BJ (cell line): ENCODE results near the gene TTC7B. TPM values are rescaled to one million over a fixed set of nuclear protein-coding genes. Genes with fewer than 3 reads are reported as not detected.

Source experiments
- CTCF ChIA-PET: fragments of 350-600 bp; formaldehyde crosslinking; extraction: SDS; loops from one replicate; lab custom pipeline; 2021; ENCODE audit warnings: antibody characterized with exemption, inconsistent platforms; lab: Yijun Ruan, JAX
- POLR2A ChIA-PET: fragments of 300-600 bp; sonication (Branson Sonifier 250); formaldehyde crosslinking; extraction: SDS; loops from one replicate; lab custom pipeline; 2021; ENCODE audit warnings: antibody characterized with exemption; lab: Charles Lee
- DNase-seq: peaks from one replicate; pipeline ENCODE4 v3.0.0-alpha.2; 2011; ENCODE audit warnings: low read depth
- H3K27me3 ChIP-seq: 2 replicates; pipeline ENCODE4 v1.6.0; 2011; ENCODE audit warnings: low read length; ENCODE audit not compliant: control insufficient read depth, insufficient read depth
- H3K36me3 ChIP-seq: 2 replicates; pipeline ENCODE4 v1.5.1; 2011; ENCODE audit warnings: low read length; ENCODE audit not compliant: control insufficient read depth, insufficient read depth
- H3K4me3 ChIP-seq: 2 replicates; pipeline ENCODE4 v1.5.1; 2011; ENCODE audit warnings: low read depth, mild to moderate bottlenecking, control low read depth, low read length
- polyA plus RNA-seq: library from polyadenylated mRNA; depleted of rRNA; stranded (reverse); fragments of >200 nt; gene quantifications from 2 replicates; pipeline ENCODE4 v1.2.3, GENCODE V29; 2011
- TF ChIP-seq, protein P1 (sequence below): IDR thresholded peaks from 2 replicates; pipeline ENCODE4 v1.5.1; 2011; ENCODE audit warnings: low read depth, mild to moderate bottlenecking, control low read depth, inconsistent platforms, low read length, moderate library complexity; ENCODE audit not compliant: insufficient read depth

TTC7B gene
- polyA plus RNA-seq, 1 experiment: 46.9 TPM

DNA sequence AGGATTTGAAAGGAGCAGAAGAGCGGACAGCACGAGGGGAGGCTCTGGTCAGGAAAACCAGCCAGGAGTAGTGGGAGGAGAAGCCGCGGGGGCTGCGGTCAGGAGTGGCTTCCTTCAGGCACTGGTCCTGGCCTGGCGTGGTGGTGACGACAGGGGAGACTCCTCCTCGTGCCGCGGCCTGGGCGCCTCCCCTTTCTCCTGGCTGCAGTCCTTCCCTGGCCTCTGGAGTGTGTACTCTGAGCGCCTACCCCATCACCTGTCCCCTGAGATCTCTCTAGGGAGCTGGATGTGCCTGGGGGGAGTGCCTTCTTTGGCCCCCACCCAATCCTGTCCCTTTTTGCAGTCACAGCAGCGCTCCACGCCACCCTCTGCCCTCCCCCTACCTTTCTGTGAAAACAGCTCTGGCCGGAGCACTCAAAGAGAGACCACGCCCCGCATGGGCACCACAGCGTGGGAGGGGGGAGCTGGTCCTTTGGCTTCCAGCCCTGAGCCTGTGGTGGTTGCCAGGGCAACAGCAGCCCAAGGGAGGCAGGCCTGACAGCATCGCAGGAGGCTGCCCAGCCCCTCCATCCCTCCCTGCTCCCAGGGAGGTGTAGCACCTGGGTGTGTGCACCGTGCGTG is 293.5 kb downstream of the TTC7B start:
- CTCF ChIA-PET: no interaction called here
- Histone ChIP-seq H3K4me3 (no peak overlapping the region), H3K36me3 (no peaks in the 10 kb centered on the region), H3K27me3 (0 out of 2 replicates have a peak, but pooled peaks cover 2% of the 10 kb centered on the region)
- POLR2A ChIA-PET: no interaction called here
- TF ChIP-seq, protein P1, sequence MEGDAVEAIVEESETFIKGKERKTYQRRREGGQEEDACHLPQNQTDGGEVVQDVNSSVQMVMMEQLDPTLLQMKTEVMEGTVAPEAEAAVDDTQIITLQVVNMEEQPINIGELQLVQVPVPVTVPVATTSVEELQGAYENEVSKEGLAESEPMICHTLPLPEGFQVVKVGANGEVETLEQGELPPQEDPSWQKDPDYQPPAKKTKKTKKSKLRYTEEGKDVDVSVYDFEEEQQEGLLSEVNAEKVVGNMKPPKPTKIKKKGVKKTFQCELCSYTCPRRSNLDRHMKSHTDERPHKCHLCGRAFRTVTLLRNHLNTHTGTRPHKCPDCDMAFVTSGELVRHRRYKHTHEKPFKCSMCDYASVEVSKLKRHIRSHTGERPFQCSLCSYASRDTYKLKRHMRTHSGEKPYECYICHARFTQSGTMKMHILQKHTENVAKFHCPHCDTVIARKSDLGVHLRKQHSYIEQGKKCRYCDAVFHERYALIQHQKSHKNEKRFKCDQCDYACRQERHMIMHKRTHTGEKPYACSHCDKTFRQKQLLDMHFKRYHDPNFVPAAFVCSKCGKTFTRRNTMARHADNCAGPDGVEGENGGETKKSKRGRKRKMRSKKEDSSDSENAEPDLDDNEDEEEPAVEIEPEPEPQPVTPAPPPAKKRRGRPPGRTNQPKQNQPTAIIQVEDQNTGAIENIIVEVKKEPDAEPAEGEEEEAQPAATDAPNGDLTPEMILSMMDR: no peak
- DNase-seq: no peak

DNA sequence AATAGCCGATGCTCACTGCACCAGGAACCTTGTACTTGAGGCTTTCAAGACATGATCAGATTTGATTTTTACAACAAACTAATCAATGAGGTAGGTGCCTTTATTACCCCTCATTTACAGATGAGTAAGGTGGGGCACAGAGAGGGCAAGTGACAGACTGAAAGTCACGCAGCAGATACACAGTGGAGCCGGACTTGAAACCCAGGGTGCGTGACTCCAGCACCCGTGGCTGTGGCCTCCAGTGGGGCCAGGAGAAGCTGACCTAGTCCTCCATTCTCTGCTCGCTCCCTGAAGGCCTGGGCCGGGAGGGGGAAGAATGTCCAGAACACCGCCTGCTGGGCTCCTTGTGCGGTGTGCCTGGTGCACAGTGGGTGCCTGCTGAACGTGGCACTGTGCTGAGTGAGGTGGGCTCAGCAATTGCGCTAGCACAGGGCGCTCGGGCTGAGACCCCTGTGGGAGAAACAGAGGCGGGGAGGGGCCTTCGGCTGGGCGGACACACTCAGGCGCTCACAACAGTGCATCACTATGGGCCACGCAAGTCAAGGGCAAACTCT is 294.2 kb downstream of the TTC7B start:
- TF ChIP-seq, protein P1: no peak
- no peak overlapping the region for H3K4me3 ChIP-seq
- DNase-seq: no peak
- 0 out of 2 replicates have a peak, but pooled peaks cover 2% of the 10 kb centered on the region for H3K27me3 ChIP-seq
- POLR2A ChIA-PET: no interaction called here
- CTCF ChIA-PET: no interaction called here
- no peaks in the 10 kb centered on the region for H3K36me3 ChIP-seq

DNA sequence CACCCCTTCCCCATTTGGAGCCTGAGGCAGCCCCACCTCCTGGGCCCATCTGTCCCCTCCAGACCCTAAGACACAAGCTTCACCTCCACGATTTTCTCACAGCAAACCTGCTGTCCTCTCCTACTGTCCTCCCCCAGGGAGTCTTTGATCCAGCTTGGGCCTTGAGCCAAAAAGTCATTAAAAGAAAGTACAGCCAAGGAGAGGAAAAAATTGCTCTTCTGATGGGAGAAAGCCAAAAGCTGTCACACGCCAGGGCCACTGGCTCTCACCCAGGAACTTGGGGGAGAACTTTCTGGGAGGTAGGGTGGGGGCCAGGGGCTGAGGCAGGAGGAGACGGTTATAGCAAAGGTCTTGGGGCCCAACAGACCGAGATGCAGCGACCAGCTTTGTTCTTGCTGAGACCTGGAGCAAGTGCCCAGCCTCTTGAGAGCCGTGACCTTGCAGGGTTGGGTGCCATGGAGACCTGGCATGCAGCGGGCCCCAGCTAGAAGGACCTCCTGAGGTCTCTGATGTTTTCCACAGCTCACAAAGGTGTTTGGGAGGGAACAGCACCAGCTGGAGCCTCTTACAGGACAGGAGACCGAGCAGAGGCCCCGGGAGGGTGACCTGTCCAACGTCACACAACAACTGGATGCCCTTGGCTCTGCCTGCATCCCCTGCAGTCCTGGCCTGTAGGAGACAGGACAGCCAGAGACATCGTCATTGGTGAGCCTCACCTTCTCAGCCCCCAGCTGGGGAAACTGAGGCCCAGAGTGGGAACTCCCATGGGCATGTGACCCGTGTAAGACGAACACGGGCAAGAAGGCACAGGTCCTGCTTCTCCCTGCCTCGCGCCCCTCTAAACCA is 294.9 kb downstream of the TTC7B start:
- H3K36me3 ChIP-seq: no peaks in the 10 kb centered on the region
- DNase-seq: no peak
- POLR2A ChIA-PET: no interaction called here
- TF ChIP-seq, protein P1: no peak
- H3K27me3 ChIP-seq: 0 out of 2 replicates have a peak, but pooled peaks cover 2% of the 10 kb centered on the region
- CTCF ChIA-PET: interaction anchor here (0.6 kb wide), 1 partner anchor 214 kb away, joined by 4 read pairs; no protein-coding TSS in a partner anchor
- no peak overlapping the region for H3K4me3 ChIP-seq

DNA sequence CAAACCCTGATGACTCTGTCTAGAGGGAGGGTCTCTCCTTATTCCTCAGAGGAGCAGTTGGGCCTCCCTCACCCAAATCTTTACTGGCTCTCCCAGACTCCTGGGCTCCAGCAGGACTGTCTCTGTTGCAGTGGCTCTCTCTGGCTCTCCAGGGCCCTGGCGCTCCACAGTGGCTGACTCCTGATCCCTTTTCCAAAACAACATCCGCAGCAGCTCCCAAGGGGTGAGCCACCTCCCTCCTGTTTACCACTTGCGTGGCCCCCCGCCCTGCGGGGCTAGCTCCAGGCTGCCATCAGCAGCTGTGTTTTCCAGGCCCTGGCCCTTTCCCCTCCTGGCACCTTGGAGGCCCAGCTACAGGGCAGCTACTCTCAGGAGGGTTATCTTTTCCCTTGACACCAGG is 295.9 kb downstream of the TTC7B start:
- ChIA-PET POLR2A (no interaction called here), CTCF (no interaction called here)
- TF ChIP-seq, protein P1: no peak
- Histone ChIP-seq H3K4me3 (no peak overlapping the region), H3K27me3 (peaks cover 2% of the 10 kb centered on the region; the same call in 1 of the 2 replicates), H3K36me3 (no peaks in the 10 kb centered on the region)
- no peak for DNase-seq

DNA sequence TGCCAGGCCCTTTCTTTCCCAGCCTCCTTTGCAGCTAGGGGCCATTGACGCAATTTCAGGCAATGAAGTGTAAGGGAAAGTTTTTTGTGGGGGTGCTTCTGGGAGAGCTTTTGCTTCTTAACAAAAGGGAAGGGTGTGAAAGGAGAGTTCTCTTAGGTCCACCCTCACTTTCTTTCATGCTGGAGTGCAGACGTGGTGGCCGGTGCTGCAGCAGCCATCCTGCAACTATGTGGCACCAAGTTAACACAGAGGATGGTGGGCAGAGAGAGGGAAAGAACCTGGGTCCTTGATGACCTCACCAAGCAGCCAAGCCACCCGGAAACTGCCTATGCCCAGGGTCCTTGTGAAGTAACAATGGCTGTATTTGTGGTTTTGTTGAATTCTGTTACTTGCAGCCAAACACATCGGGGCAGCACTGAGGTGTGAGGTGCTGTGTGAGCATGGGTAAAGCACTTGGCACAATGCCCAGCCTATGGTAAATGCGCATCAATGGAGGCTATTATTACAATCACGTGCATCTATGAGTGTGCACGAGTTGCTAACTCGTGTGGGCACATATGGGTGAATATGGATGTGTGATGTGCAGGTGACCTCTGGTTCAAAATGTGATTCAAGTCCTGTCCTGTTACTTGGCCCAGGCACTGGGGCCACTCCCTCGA is 296.8 kb downstream of the TTC7B start:
- TF ChIP-seq, protein P1: no peak

More for the DNA sequence above, 296.8 kb downstream of the TTC7B start:
- POLR2A ChIA-PET: no interaction called here
- H3K27me3 ChIP-seq: peaks cover 2% of the 10 kb centered on the region; the same call in 1 of the 2 replicates
- H3K36me3 ChIP-seq: no peaks in the 10 kb centered on the region
- CTCF ChIA-PET: interaction anchor here (1.1 kb wide), 1 partner anchor 27 kb away, joined by 3 read pairs; no protein-coding TSS in a partner anchor
- no peak overlapping the region for H3K4me3 ChIP-seq
- no peak for DNase-seq
